WI38 (cell line): ENCODE data around the gene RITA1.

Experiments used
- H3K4me3 ChIP-seq: 2 replicates; pipeline ENCODE4 v1.5.1; 2011; ENCODE audit warnings: low read depth, mild to moderate bottlenecking, control low read depth, low read length
- TF ChIP-seq, protein P1 (sequence below): IDR thresholded peaks from 2 replicates; pipeline ENCODE4 v1.5.1; 2012; ENCODE audit warnings: low read depth, mild to moderate bottlenecking, control low read depth, low read length

RITA1 gene

DNA sequence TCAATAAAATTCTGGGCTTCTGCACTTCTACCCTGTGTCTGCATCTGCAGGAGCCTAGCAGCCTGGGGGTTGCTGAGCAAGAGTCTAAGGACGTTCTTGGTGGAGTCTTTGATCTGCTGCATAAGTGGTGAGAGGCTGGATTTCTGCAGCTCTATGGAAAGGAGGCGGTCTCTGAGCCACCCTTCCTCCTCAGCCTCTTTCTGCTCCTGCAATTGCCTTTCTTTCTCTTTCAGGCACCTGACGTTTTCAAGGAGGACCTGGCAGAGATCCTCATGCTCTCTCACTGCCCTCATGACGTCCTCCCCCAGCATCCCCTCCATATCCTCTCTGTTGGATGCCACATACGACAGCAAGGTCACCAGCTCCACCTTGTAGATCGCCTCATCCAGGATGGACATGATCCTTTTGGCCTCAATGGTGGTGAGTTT, 22.1 kb downstream of the RITA1 start:
- H3K4me3 ChIP-seq = no peak overlapping the region
- TF ChIP-seq, protein P1, sequence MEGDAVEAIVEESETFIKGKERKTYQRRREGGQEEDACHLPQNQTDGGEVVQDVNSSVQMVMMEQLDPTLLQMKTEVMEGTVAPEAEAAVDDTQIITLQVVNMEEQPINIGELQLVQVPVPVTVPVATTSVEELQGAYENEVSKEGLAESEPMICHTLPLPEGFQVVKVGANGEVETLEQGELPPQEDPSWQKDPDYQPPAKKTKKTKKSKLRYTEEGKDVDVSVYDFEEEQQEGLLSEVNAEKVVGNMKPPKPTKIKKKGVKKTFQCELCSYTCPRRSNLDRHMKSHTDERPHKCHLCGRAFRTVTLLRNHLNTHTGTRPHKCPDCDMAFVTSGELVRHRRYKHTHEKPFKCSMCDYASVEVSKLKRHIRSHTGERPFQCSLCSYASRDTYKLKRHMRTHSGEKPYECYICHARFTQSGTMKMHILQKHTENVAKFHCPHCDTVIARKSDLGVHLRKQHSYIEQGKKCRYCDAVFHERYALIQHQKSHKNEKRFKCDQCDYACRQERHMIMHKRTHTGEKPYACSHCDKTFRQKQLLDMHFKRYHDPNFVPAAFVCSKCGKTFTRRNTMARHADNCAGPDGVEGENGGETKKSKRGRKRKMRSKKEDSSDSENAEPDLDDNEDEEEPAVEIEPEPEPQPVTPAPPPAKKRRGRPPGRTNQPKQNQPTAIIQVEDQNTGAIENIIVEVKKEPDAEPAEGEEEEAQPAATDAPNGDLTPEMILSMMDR = no peak

DNA sequence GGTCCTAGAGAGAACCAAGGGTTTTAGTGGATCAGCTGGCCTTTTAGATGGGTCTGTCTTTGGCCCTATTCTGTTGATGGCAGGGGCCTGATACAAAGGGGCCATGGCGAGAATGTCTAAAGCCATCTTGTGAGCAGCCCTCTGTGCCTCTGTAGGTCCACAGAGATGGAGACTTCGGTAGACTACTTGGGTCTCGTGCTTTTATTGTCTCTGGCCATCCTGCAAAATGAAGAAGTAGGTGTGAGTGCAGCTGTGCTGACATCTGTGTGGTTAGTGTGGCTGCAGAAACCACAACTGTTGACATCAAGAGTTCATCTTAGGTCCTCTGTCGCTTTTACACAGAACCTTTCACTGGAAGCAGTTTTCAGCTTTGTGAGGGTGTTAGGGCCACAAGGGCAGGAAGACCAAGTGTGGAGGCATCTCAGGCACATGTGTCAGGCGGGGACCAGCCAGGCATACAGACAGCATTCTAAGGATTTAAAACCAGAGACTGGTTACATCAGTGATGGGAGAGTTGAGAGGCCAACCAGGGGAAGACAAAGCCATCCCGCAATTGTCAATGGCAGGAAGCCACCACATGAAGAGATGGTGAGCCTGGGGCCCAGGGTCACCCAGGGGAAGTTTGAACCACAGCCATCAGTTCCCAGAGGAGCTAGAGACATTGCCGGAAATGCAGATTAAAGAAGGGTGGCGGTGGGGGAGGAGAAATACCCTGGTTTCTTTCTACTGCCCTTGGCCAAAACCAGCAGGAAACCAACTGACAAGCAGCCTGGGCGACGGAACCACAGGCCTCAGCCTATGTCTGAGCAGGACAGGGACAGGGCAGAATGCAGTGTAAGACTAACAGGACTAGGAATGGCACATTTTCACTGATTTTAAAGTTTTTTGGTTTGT, 22.8 kb downstream of the RITA1 start:
- TF ChIP-seq, protein P1 = no peak
- no peak overlapping the region for H3K4me3 ChIP-seq

DNA sequence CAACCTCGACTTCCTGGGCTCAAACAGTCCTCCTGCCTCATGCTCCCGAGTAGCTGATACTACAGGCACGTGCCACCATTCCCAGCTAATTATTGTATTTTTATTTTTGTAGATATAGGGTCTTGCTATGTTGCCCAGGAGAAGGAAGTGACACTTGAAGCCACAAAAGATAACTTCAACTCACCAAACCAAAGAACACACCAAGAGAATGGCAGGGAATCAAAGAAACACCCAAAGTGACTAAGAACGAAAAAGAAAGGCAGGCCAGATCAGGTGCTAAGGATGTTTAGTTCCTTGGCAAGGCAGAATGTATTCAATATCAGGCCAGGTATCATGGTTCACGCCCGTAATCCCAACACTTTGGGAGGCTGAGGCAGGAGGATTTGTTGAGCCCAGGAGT, 25.6 kb downstream of the RITA1 start:
- H3K4me3 ChIP-seq = no peak overlapping the region
- TF ChIP-seq, protein P1 = no peak

DNA sequence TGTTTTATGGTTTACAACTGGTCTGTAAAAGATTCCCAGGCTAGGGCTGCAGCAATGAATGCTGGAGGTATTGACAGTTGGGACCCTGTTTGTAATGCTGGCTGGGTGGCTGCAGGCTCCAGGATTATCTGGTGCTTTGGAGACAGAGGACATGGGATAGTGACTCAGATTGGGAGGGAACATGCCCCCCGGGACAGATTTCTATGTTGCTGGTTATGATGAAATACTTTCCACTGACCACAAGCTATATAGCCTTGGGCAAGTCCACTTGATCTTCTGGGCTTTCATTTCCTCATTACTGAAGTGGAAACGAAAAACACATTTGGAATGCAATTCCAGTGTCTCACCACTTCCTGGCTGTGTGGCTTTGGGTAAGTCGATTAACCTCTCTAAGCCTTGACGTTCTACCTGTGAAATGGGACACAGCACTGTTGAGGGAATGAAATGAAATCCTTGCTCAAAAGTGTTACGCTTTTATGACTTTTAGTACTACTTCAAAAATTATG, 29.4 kb downstream of the RITA1 start:
- TF ChIP-seq, protein P1 = no peak
- H3K4me3 ChIP-seq = no peak overlapping the region

DNA sequence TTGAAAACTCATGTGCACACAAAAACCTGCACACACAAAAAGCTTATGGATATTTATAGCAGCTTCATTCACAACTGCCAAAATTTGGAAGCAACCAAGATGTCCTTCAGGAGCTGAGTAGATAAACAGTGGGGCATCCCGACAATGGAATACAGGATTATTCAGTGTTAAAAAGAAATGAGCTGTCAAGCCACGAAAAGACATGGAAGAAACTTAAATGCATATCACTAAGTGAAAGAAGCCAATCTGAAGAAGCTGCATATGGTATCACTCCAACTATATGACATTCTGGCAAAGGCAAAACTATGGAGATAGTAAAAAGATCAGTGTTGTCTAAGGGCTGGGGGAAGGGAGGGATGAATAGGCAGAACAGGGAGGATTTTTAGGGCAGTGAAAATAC, 30.5 kb downstream of the RITA1 start:
- TF ChIP-seq, protein P1 = no peak
- H3K4me3 ChIP-seq = no peak overlapping the region

DNA sequence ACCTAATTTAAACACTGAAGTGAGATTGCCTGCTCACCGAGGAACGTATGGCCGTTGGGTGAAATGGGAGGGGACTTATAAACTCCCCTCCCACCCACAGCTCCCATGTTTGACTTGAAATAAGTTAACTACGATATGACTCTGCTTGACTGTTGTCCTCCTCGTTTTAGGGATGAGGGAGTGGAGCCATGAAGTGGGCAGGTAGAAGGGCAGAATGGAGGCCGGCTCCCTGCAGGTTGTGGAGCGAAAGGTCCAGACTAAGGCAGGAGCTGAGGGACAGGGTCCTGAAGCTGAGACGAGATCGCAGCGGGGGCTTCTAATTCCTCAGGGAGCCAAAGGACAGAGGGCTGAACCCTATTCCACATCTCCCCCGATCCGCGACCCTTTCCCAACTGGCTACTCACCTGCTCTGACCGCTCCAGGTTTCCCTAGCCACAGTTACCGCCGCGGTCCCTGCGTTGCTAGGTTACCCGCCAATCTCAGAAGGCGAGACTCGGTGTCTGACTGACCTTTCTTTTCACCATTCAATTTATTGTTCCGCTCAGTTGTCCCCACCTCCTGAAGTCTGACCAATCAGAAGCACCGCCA, 35.2 kb downstream of the RITA1 start:
- TF ChIP-seq, protein P1 = no peak
- H3K4me3 ChIP-seq = peak overlapping the region; percentile 72
